GM12878 (cell line): ENCODE data around the gene ABITRAM. TPM values are rescaled to one million over a fixed set of nuclear protein-coding genes. Genes with fewer than 3 reads are reported as not detected.

Source experiments
- ATAC-seq: fragments of 200-7000 bp; cut with Tn5 transposase; 3 replicates; pipeline ENCODE4 v1.9.1; 2020; ENCODE audit warnings: mild to moderate bottlenecking, moderate library complexity
- BruUV-seq: library from RNA; stranded (reverse); fragments of 400-500 nt; replicated peaks from 2 replicates; lab custom pipeline; 2021; lab: Mats Ljungman, UMichigan
- CTCF ChIA-PET: fragments of 300-600 bp; sonication (Branson Sonifier 250); formaldehyde crosslinking; extraction: SDS; loops from one replicate; lab custom pipeline; 2021; ENCODE audit warnings: inconsistent platforms; lab: Yijun Ruan, JAX
- POLR2A ChIA-PET: fragments of 350-600 bp; formaldehyde crosslinking; extraction: SDS; loops from one replicate; lab custom pipeline; 2021; ENCODE audit warnings: inconsistent platforms; lab: Charles Lee
- RAD21 ChIA-PET: fragments of 300-600 bp; sonication (Branson Sonifier 250); formaldehyde crosslinking; loops from one replicate; lab custom pipeline; 2023; ENCODE audit warnings: antibody characterized with exemption; ENCODE audit not compliant: unreplicated experiment; lab: Charles Lee
- SMC1A ChIA-PET: fragments of 300-600 bp; sonication (Branson Sonifier 250); formaldehyde crosslinking; loops from one replicate; lab custom pipeline; 2023; ENCODE audit not compliant: unreplicated experiment, uncharacterized antibody; lab: Charles Lee
- DNase-seq: peaks from one replicate; pipeline ENCODE4 v3.0.0-alpha.2; 2011; ENCODE audit warnings: low read depth, low spot score
- FAIRE-seq: peaks from 3 replicates; lab custom pipeline; 2011; peaks lifted over from hg19 to GRCh38; lab: Jason Lieb, UNC
- H2AFZ ChIP-seq: 2 replicates; pipeline ENCODE4 v1.6.0; 2011; ENCODE audit warnings: low read depth, low read length, control low read depth; ENCODE audit not compliant: control insufficient read depth
- H3K27ac ChIP-seq: 2 replicates; pipeline ENCODE4 v1.5.1; 2011; ENCODE audit warnings: control low read depth; ENCODE audit not compliant: control insufficient read depth, insufficient read depth
- H3K27me3 ChIP-seq, 2 experiments: replicated peaks in 1 of 2; 2 replicates each; pipeline versions ENCODE4 v1.6.0 to v1.6.1; 2011; ENCODE audit warnings: low read length in 1 of 2; ENCODE audit not compliant: control insufficient read depth in 2 of 2, insufficient read depth in 2 of 2
- H3K36me3 ChIP-seq, 2 experiments: 2 replicates each; pipeline ENCODE4 v1.5.1; 2011; ENCODE audit warnings: low read length in 1 of 2; ENCODE audit not compliant: control insufficient read depth in 2 of 2, insufficient read depth in 2 of 2
- H3K4me1 ChIP-seq: 2 replicates; pipeline ENCODE4 v1.6.1; 2011; ENCODE audit warnings: mild to moderate bottlenecking, low read length, moderate library complexity, mixed read lengths; ENCODE audit not compliant: control insufficient read depth, insufficient read depth
- H3K4me2 ChIP-seq: 2 replicates; pipeline ENCODE4 v1.6.0; 2011; ENCODE audit warnings: control low read depth; ENCODE audit not compliant: control insufficient read depth, insufficient read depth
- H3K4me3 ChIP-seq: fragments of 200-600 bp; sonication (generic); 2 replicates; pipeline ENCODE4 v1.5.1; 2016
- H3K79me2 ChIP-seq: 2 replicates; pipeline ENCODE4 v1.6.0; 2011; ENCODE audit warnings: low read length; ENCODE audit not compliant: control insufficient read depth, insufficient read depth
- H3K9ac ChIP-seq: 2 replicates; pipeline ENCODE4 v1.8.0; 2011; ENCODE audit warnings: low read length, control low read depth, mixed read lengths; ENCODE audit not compliant: control insufficient read depth, insufficient read depth
- H3K9me3 ChIP-seq: replicated peaks from 3 replicates; pipeline ENCODE4 v1.5.1; 2011; ENCODE audit warnings: mild to moderate bottlenecking, low read length; ENCODE audit not compliant: control insufficient read depth, insufficient read depth
- H4K20me1 ChIP-seq: 2 replicates; pipeline ENCODE4 v1.6.0; 2011; ENCODE audit not compliant: control insufficient read depth, insufficient read depth
- BRCA1 ChIP-seq: IDR thresholded peaks from 2 replicates; pipeline ENCODE4 v1.6.1; 2011; ENCODE audit warnings: low read depth, low read length, improper control_type of control experiment
- HCFC1 ChIP-seq: fragments of 150-350 bp; IDR thresholded peaks from 2 replicates; pipeline ENCODE4 v1.6.1; 2014; ENCODE audit warnings: low read length
- NFYA ChIP-seq: IDR thresholded peaks from 2 replicates; pipeline ENCODE4 v1.6.1; 2011; ENCODE audit warnings: low read depth, mild to moderate bottlenecking, low read length, improper control_type of control experiment, borderline replicate concordance
- NKRF ChIP-seq: fragments of 450-650 bp; conservative IDR thresholded peaks from 2 replicates; pipeline ENCODE4 v1.6.1; 2017; ENCODE audit warnings: mild to moderate bottlenecking, moderate library complexity
- PRDM15 ChIP-seq: fragments of 450-650 bp; formaldehyde crosslinking; IDR thresholded peaks from 2 replicates; pipeline ENCODE4 v1.4.0; 2020; ENCODE audit warnings: mild to moderate bottlenecking, moderate library complexity
- RAD51 ChIP-seq: fragments of 450-650 bp; IDR thresholded peaks from 2 replicates; pipeline ENCODE4 v1.6.1; 2016; ENCODE audit warnings: moderate library complexity, mild to moderate bottlenecking, inconsistent platforms
- TARDBP ChIP-seq: IDR thresholded peaks from 2 replicates; pipeline ENCODE4 v1.6.1; 2016; ENCODE audit warnings: borderline replicate concordance
- TBL1XR1 ChIP-seq: IDR thresholded peaks from 2 replicates; pipeline ENCODE4 v1.6.1; 2012; ENCODE audit warnings: low read depth, low read length, improper control_type of control experiment
- WGBS: methylation state at CpG from one replicate; pipeline ENCODE4 v1.1.6; 2016; ENCODE audit warnings: low lambda C conversion rate; ENCODE audit not compliant: insufficient replicate concordance, insufficient coverage; ENCODE audit errors: missing lambda C conversion rate; 5-methylcytosine and 5-hydroxymethylcytosine counted together
- in situ Hi-C: fragments of 300-500 bp; cut with MboI; formaldehyde crosslinking; loops from 9 replicates; pipeline ENCODE4 v1.14.3; 2018; ENCODE audit warnings: mixed read lengths
- intact Hi-C: fragments of 100-400 bp; cut with micrococcal nuclease; formaldehyde crosslinking; loops from one replicate; pipeline ENCODE4 v1.14.2; 2022; ENCODE audit not compliant: unreplicated experiment
- polyA plus RNA-seq, 11 experiments: library from polyadenylated mRNA; depleted of rRNA in 4 of 11; unstranded in 6 of 11; stranded (reverse) in 5 of 11; fragments of >200 nt; fragmentation: Nextera tagmentation in 4 of 11; fragmentation: Illumina TruSeq in 1 of 11; extraction: Ambion mirVana in 4 of 11; extraction: Trizol in 1 of 11; gene quantifications; 1 replicate in 1 of 11; 2 replicates in 10 of 11; pipeline versions ENCODE4 v1.2.1 to v1.2.3, GENCODE V29; 2011 to 2016; ENCODE audit warnings: inconsistent platforms in 2 of 11, missing spikeins in 2 of 11, low read depth in 1 of 11
- total RNA-seq, 4 experiments: library from RNA; depleted of rRNA in 3 of 4; stranded (reverse); fragments of >200 nt in 3 of 4; fragmentation: Illumina TruSeq in 1 of 4; extraction: Trizol in 1 of 4; gene quantifications; 2 replicates each; pipeline versions ENCODE4 v1.2.1 to v1.2.3, GENCODE V29; 2013 to 2021

ABITRAM gene
- total and polyA plus RNA-seq, 10 of the 15 experiments (the other 5 are each of a cell fraction or from before 2014, with no cell fraction given), result 5.2 to 18.4 (median 10.6) TPM

DNA sequence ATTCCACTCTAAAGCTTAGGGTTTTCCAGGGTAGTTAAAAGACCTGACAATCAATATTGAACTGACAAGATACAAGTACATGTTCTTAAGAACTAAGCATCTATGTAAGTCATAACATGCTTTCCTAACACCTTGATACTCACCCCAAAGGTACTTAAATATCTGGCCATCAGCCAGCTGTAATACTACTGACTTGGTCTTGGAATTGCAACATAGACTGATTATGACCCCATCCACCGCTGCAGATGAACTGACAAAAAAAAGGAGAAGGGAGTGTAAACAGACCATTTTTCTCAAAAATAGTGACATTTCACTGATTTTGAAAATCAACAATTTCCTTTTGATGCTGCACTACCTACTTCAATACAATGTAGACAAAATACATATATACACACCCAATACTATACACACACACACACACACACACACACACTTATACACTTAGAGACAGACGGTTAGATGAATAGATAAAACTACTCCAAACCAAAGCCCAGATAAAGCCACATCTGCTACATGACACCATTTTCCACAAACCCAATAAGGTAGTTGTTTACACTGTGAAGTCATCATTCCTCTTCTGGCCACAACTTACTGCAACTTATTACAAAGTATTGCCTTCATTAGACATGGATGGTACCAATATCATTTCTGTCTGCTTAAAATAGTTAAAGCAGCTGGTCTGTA lies 30.6 kb upstream of the ABITRAM start:
- POLR2A ChIA-PET, result no interaction called here
- no peaks in the 10 kb centered on the region for H3K27me3 ChIP-seq
- RAD21 ChIA-PET, result no interaction called here
- DNase-seq (no peak), FAIRE-seq (no peak), ATAC-seq (no peak)
- peaks cover 2 to 10% of the 10 kb centered on the region in 2 experiments for H3K36me3 ChIP-seq
- CTCF ChIA-PET, result no interaction called here
- SMC1A ChIA-PET, result no interaction called here
- H3K9me3 ChIP-seq, result no peaks in the 10 kb centered on the region
- 75% methylated on average over 2 of the region's 2 CpGs for WGBS
- no peak overlapping the region for H2AFZ ChIP-seq
- BruUV-seq, result no TSS peak
- H3K79me2 ChIP-seq, result no peaks in the 10 kb centered on the region
- H3K4me1 ChIP-seq, result no peaks in the 10 kb centered on the region
- no peak for TF ChIP-seq BRCA1
- TF ChIP-seq TARDBP, result no peak
- no peak for TF ChIP-seq NKRF
- no peak for TF ChIP-seq RAD51
- TF ChIP-seq HCFC1, result no peak
- no peak for TF ChIP-seq TBL1XR1
- TF ChIP-seq NFYA, result no peak
- TF ChIP-seq PRDM15 (CRISPR knock-in tag), result no peak
- intact Hi-C loops (no loop called here), in situ Hi-C loops (no loop called here)
- H3K4me3 ChIP-seq, result no peak overlapping the region
- no peak overlapping the region for H3K27ac ChIP-seq
- H3K4me2 ChIP-seq, result no peak overlapping the region
- no peak overlapping the region for H3K9ac ChIP-seq
- no peaks in the 10 kb centered on the region for H4K20me1 ChIP-seq
